ENCODE measurements around the gene CHP1.

The CHP1 gene

DNA sequence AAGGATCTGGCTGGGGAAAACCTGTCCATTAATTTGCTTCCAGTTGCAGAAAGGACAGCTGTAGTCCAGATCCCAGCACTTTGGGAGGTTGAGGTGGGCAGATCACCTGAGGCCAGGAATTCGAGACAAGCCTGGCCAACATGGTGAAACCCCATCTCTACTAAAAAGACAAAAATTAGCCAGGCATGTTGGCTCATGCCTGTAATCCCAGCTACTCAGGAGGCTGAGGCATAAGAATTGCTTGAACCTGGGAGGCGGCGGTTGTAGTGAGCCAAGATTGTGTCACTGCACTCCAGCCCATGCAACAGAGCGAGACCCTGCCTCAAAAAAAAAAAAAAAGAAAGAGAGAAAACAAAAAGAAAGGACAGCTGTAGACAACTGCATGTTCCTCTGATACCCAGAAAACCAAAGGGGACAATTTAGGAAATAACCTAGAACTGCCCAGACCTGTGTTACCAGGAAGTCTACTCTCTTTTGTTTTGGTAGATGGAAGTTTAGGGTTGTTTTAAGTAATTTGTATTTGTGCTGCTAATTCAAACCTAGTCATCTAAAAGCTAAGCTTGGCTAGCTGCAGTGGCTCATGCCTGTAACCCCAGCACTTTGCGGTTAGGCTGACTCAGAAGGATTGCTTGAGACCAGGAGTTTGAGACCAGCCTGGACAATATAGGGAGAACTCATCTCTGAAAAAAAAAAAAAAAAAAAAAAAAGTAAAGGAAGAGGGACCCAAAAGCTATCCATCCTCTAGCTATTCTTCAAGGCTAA, 23.2 kb upstream of the CHP1 start (continued):
- TF ChIP-seq, protein P1, sequence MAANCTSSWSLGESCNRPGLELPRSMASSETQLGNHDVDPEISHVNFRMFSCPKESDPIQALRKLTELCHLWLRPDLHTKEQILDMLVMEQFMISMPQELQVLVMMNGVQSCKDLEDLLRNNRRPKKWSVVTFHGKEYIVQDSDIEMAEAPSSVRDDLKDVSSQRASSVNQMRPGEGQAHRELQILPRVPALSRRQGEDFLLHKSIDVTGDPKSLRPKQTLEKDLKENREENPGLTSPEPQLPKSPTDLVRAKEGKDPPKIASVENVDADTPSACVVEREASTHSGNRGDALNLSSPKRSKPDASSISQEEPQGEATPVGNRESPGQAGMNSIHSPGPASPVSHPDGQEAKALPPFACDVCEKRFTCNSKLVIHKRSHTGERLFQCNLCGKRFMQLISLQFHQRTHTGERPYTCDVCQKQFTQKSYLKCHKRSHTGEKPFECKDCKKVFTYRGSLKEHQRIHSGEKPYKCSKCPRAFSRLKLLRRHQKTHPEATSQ (tag by site-specific recombination; IDR thresholded peaks at IDR 0.05) = no peak
- TF ChIP-seq ZNF2 (tag by site-specific recombination; IDR thresholded peaks at IDR 0.05) = no peak
- TF ChIP-seq ZNF248 (tag by site-specific recombination; IDR thresholded peaks at IDR 0.05) = no peak
- no peak for TF ChIP-seq ZNF513 (tag by site-specific recombination; IDR thresholded peaks at IDR 0.05)
- no peak for TF ChIP-seq ZNF292 (tag by site-specific recombination; IDR thresholded peaks at IDR 0.05; ENCODE audit: borderline replicate concordance, low read depth)
- TF ChIP-seq ZNF394 (tag by site-specific recombination; IDR thresholded peaks at IDR 0.05; ENCODE audit: borderline replicate concordance) = no peak

- Histone ChIP-seq H3K36me3 (ENCODE audit: control insufficient read depth in 2 of 2, insufficient read depth in 1 of 2, low read length in 2 of 2) (no peaks in the 10 kb centered on the region), H3K27ac (ENCODE audit: extremely low read depth, low read depth, low read length) (no peak overlapping the region), H3K4me3 (ENCODE audit: low read depth, low read length) (no peak overlapping the region), H3K4me1 (ENCODE audit: control insufficient read depth, insufficient read depth, low read length) (no peaks in the 10 kb centered on the region), H3K9me3 (ENCODE audit: control insufficient read depth, insufficient read depth, low read depth, low read length) (no peaks in the 10 kb centered on the region)
- ChIA-PET CTCF (no interaction called here), POLR2A (no interaction called here)
- TF ChIP-seq ZNF791 (tag by site-specific recombination; IDR thresholded peaks at IDR 0.05) = no peak
- no peak for TF ChIP-seq EGR2 (tag by site-specific recombination; IDR thresholded peaks at IDR 0.05; ENCODE audit: low read depth)
- TF ChIP-seq ZNF311 (tag by site-specific recombination; IDR thresholded peaks at IDR 0.05; ENCODE audit: borderline replicate concordance) = no peak
Measured at GRCh38 chr15:41215708-41216107, 15.4 kb upstream of the CHP1 start.

DNA sequence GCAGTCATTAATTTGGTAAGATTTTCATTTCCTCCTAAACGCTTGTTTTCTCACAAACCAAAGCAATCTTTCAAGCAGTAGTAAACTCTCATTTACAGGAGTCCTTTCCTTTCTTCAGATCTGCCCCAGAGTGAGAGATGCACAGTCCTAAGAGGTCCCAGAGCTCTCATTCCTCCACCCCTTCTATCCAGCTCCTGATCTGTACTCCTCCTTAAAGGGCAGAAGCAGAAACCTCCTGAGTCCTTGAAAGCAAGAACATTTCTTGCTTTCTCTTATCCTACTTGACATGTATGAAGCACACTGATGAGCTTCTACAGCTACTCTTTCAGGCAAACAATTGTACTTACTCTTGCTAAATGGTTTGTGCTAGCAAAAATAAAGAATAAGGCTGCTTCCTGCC, 12.2 kb upstream of the CHP1 start:
- TF ChIP-seq ZBTB17 (tag by site-specific recombination; IDR thresholded peaks at IDR 0.05) = peak; percentile 22; the same call in 1 of the 2 replicates
- TF ChIP-seq, protein P2, sequence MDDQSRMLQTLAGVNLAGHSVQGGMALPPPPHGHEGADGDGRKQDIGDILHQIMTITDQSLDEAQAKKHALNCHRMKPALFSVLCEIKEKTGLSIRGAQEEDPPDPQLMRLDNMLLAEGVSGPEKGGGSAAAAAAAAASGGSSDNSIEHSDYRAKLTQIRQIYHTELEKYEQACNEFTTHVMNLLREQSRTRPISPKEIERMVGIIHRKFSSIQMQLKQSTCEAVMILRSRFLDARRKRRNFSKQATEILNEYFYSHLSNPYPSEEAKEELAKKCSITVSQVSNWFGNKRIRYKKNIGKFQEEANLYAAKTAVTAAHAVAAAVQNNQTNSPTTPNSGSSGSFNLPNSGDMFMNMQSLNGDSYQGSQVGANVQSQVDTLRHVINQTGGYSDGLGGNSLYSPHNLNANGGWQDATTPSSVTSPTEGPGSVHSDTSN (CRISPR knock-in tag; IDR thresholded peaks at IDR 0.05) = no peak
- Histone ChIP-seq H3K4me3 (ENCODE audit: low read depth, low read length) (no peak overlapping the region), H3K9me3 (ENCODE audit: control insufficient read depth, insufficient read depth, low read depth, low read length) (no peaks in the 10 kb centered on the region), H3K27ac (ENCODE audit: extremely low read depth, low read depth, low read length) (no peak overlapping the region), H3K36me3 (ENCODE audit: control insufficient read depth in 2 of 2, insufficient read depth in 1 of 2, low read length in 2 of 2) (no peaks in the 10 kb centered on the region), H3K4me1 (ENCODE audit: control insufficient read depth, insufficient read depth, low read length) (no peaks in the 10 kb centered on the region)
- ChIA-PET POLR2A (no interaction called here), CTCF (interaction anchor here (0.9 kb wide), 1 partner anchor 11 kb away, joined by 3 read pairs; no protein-coding TSS in a partner anchor)

DNA sequence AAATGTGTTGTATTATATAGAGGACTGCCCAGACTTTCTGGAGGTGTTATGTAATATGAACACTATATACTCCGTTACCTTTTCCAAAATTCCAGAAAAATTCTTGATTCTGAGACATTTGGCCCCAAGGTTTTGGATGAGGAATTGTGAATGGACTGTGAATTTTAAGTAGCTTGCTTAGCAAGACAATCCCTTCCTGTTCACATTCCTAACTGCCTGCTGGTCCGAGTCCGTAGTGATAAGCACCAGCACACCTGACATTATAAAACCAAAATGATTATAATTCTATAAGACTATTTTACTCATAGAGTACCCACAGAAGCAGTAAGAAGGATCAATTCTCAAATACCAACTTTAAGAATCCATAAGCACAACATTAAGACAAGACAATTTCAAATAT, 11.7 kb upstream of the CHP1 start:
- ChIA-PET CTCF (no interaction called here), POLR2A (no interaction called here)
- Histone ChIP-seq H3K27ac (ENCODE audit: extremely low read depth, low read depth, low read length) (no peak overlapping the region), H3K4me1 (ENCODE audit: control insufficient read depth, insufficient read depth, low read length) (no peaks in the 10 kb centered on the region), H3K36me3 (ENCODE audit: control insufficient read depth in 2 of 2, insufficient read depth in 1 of 2, low read length in 2 of 2) (no peaks in the 10 kb centered on the region), H3K9me3 (ENCODE audit: control insufficient read depth, insufficient read depth, low read depth, low read length) (no peaks in the 10 kb centered on the region), H3K4me3 (ENCODE audit: low read depth, low read length) (no peak overlapping the region)
- TF ChIP-seq ZNF239 (tag by site-specific recombination; IDR thresholded peaks at IDR 0.05) = no peak
- TF ChIP-seq ZNF785 (tag by site-specific recombination; IDR thresholded peaks at IDR 0.05) = no peak
- TF ChIP-seq ZNF792 (tag by site-specific recombination; IDR thresholded peaks at IDR 0.05) = no peak
- TF ChIP-seq ZFHX2 (tag by site-specific recombination; conservative IDR thresholded peaks at IDR 0.05) = no peak
- TF ChIP-seq ZNF18 (tag by site-specific recombination; IDR thresholded peaks at IDR 0.05) = no peak
- TF ChIP-seq, protein P3, sequence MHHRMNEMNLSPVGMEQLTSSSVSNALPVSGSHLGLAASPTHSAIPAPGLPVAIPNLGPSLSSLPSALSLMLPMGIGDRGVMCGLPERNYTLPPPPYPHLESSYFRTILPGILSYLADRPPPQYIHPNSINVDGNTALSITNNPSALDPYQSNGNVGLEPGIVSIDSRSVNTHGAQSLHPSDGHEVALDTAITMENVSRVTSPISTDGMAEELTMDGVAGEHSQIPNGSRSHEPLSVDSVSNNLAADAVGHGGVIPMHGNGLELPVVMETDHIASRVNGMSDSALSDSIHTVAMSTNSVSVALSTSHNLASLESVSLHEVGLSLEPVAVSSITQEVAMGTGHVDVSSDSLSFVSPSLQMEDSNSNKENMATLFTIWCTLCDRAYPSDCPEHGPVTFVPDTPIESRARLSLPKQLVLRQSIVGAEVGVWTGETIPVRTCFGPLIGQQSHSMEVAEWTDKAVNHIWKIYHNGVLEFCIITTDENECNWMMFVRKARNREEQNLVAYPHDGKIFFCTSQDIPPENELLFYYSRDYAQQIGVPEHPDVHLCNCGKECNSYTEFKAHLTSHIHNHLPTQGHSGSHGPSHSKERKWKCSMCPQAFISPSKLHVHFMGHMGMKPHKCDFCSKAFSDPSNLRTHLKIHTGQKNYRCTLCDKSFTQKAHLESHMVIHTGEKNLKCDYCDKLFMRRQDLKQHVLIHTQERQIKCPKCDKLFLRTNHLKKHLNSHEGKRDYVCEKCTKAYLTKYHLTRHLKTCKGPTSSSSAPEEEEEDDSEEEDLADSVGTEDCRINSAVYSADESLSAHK (tag by site-specific recombination; IDR thresholded peaks at IDR 0.05) = no peak
- TF ChIP-seq, protein P4, sequence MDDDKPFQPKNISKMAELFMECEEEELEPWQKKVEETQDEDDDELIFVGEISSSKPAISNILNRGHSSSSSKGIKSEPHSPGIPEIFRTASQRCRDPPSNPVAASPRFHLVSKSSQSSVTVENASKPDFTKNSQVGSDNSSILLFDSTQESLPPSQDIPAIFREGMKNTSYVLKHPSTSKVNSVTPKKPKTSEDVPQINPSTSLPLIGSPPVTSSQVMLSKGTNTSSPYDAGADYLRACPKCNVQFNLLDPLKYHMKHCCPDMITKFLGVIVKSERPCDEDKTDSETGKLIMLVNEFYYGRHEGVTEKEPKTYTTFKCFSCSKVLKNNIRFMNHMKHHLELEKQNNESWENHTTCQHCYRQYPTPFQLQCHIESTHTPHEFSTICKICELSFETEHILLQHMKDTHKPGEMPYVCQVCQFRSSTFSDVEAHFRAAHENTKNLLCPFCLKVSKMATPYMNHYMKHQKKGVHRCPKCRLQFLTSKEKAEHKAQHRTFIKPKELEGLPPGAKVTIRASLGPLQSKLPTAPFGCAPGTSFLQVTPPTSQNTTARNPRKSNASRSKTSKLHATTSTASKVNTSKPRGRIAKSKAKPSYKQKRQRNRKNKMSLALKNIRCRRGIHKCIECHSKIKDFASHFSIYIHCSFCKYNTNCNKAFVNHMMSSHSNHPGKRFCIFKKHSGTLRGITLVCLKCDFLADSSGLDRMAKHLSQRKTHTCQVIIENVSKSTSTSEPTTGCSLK (tag by site-specific recombination; IDR thresholded peaks at IDR 0.05) = no peak
- TF ChIP-seq PRDM1 (tag by site-specific recombination; IDR thresholded peaks at IDR 0.05) = no peak
